PFSK-1 (cell line): ENCODE measurements around the gene DPF3.

Experiments
- FOXP2 ChIP-seq: optimal IDR thresholded peaks from 2 replicates; pipeline ENCODE3; 2011; ENCODE audit warnings: borderline replicate concordance, control low read depth, inconsistent platforms; ENCODE audit not compliant: insufficient read depth; ENCODE audit errors: extremely low read length, extremely low read depth
- POLR2AphosphoS5 ChIP-seq: IDR thresholded peaks from 2 replicates; pipeline ENCODE4 v1.6.1; 2012; ENCODE audit warnings: low read depth, mild to moderate bottlenecking, control low read depth, low read length, moderate library complexity
- TAF1 ChIP-seq: IDR thresholded peaks from 2 replicates; pipeline ENCODE4 v1.6.1; 2012; ENCODE audit warnings: low read length, control low read depth, borderline replicate concordance; ENCODE audit not compliant: insufficient read depth

DNA sequence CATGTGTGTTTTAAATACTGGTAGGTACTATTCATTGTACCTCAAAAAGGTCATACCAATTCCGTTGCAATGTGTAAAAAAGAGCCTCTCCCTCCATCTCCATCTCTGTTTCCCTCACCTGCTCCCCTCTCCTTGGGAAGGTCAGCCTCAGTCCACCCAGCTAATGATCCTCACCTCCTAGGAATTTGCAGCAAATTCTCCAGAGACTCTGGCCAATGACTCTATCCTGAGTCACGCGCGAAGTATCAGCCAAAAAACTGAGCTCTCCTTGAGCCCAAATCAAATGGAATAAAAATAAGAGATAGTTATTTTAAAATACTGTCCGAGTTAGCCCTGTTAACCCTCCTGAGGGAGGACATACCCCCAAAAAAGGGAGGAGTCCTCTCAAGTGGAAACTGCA lies 148.4 kb downstream of the DPF3 start:
- TF ChIP-seq TAF1: no peak
- no peak for TF ChIP-seq POLR2AphosphoS5
- TF ChIP-seq FOXP2: no peak
